GM19099 (cell line): ENCODE data around the gene NAT16.
A peak's percentile ranks its signal among the peaks of the same experiment; 100 is the strongest.

ENCODE experiments used
- POLR2A ChIP-seq: IDR thresholded peaks from 3 replicates; pipeline ENCODE4 v1.6.1; 2011; ENCODE audit warnings: low read depth; ENCODE audit not compliant: insufficient read length; ENCODE audit errors: extremely low read depth

The NAT16 gene

DNA sequence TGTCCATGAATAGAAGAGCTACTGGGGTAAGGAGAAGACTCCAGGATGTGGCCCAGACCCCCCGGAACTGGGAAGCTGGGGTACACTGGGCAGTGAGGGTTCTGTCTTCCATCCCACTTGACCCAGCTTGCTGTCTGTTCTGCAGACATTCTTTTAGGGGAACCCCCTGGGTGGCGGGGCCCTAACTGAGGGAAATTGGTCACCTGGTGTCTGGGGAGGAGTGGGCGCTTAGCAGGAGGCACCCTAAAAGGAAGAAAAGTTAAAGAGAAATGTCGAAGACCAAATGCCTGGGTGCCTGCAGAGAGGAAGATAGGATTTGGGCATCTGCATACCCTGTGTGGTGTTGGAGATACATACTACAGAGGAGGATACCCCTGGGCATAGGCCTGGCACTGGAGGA is 24.8 kb downstream of the NAT16 start:
- TF ChIP-seq POLR2A = no peak

DNA sequence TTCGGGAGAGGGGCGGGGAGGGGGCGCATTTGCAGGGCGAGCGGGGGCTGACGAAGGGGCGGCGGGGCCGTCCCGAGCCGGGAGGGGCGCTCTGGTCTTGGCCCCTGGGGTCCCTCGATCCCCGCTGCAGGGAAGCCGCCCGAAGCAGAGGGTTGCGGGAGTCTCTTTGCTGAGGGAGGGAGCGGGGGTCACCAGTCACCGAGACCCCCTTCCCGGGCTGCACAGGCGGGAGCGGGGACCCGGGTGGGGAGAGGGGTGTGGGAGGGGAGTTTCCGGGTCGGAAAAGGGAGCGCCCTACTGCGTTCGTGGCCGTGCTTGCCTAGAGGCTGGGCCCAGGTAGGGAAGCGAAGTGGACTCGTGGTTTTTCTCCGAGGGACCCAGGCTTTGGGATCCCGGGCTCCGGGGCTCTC is 25.4 kb downstream of the NAT16 start:
- no peak for TF ChIP-seq POLR2A

DNA sequence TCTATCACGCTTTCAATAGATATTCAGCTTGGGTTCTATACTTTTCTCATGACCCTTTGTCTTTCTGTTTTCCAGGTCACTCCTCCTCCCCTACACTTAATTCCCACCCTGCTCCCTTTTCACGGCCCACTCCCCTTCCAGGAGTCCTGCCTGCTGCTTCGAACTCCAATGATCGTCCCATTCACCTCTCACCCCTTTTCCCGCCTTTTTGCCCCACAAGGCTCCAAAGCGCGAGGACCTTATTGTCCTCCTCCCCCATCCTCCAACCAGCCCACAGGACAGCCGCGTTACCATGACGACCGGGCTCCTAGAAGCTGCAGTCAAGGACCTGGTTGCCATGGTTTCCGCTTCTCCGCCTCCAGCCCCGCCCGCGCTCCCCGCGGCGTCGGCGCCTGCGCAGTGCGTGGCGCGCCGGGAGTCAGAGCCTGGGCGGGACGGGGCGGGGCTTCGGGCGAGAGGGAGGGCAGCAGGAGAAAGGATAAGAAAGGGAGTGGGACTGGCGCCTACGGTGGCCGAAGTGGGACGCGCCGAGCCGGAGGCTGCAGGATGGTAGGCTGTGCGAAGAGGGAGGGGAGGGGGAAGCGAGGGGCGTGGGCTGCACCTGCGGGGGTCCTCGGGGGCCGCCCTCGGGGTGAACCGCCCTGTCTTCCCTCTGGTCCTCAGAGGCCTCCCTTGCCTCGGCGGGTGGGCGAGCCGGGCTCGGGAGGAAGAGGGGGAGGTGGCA is 26.0 kb downstream of the NAT16 start, which contains the start of gene AP1S1:
TSS of gene AP1S1 (plus strand) at position 508 of the 724 bp plus-strand sequence. CDS start at position 547, 39 bp downstream.
- peak; percentile 19 for TF ChIP-seq POLR2A

DNA sequence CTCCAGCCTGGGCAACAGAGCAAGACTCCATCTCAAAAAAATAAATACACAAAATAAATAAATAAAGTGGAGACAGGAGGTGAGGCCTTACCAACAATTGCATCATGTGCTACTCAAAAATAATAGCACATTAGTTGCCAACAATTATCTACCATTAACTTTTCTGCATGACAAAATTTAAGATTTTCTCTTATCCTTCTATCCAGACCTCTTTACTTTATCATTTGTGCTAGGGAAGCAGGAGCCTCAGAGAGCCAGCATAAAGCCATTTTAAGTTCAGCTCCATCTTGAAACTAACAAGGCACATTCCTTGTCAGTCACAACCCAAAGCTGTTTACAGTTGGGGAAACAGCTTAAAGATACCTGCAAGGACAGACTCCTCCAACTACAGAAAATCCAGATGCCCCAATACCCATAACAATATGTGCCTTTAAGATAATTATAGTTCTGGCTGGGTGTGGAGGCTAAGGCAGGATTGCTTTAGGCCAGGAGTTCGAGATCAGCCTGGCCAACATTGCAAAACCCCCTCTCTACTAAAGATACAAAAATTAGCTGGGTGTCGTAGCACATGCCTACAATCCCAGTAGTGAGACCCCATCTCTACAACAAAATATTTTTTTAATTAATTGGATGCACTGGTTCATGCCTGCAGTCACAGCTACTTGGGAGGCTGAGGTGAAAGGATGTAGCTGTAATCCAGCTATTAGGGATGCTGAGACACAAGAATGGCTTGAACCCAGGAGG is 28.0 kb downstream of the NAT16 start:
- no peak for TF ChIP-seq POLR2A

DNA sequence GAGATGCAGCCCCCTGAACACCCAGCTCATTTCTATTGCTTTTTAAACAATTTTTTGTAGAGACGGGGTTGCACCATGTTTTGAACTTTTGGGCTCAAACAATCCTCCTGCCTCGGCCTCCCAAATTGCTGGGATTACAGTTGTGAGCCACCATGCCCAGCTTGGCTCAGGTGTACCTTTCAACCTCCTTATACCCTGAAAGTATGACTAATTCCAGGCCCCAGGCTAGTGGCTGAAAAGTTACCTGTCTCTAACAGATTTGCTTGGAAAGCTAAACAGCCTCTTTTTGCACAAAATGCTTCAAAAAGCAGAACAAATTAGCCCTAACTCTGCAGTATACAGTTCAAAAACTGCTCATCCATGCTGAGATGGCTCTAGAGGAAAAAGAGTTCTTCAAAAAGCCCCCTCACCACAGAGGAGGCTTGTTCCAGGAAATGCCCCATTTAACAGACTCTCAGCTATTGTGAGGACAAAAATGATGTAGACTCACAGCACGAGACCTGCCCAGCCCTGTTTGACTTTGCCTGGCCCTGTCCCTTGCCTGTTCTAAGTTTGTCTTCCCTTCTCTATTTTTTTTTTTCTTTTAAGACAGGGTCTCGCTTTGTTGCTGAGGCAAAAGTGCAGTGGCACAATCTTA is 39.2 kb downstream of the NAT16 start:
- TF ChIP-seq POLR2A = no peak

DNA sequence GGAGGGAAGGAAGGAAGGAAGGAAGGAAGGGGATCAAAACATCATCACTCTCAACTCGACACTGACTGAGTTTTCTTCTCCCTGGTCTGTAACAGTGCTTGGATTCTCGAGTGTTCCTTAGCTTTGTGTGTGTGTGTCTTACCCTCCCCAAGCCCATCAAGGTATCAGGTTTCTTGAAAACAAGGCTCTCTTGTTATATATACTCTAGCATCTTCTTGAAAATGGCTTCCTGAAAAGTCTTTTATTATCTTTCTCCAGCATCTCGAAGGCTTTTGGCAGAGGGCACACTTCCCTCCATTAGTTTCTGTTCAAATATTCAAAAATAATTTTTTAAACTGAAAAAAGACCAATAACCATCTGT is 39.8 kb downstream of the NAT16 start:
- TF ChIP-seq POLR2A = no peak

DNA sequence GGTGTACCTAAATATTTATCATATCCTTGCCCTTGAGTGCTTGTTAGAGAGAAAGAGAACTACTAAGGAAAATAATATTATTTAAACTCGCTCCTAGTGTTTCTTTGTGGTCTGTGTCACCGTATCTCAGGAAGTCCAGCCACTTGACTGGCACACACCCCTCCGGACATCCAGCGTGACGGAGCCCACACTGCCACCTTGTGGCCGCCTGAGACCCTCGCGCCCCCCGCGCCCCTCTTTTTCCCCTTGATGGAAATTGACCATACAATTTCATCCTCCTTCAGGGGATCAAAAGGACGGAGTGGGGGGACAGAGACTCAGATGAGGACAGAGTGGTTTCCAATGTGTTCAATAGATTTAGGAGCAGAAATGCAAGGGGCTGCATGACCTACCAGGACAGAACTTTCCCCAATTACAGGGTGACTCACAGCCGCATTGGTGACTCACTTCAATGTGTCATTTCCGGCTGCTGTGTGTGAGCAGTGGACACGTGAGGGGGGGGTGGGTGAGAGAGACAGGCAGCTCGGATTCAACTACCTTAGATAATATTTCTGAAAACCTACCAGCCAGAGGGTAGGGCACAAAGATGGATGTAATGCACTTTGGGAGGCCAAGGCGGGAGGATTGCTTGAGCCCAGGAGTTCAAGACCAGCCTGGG is 41.8 kb downstream of the NAT16 start:
- peak; percentile 35 for TF ChIP-seq POLR2A

DNA sequence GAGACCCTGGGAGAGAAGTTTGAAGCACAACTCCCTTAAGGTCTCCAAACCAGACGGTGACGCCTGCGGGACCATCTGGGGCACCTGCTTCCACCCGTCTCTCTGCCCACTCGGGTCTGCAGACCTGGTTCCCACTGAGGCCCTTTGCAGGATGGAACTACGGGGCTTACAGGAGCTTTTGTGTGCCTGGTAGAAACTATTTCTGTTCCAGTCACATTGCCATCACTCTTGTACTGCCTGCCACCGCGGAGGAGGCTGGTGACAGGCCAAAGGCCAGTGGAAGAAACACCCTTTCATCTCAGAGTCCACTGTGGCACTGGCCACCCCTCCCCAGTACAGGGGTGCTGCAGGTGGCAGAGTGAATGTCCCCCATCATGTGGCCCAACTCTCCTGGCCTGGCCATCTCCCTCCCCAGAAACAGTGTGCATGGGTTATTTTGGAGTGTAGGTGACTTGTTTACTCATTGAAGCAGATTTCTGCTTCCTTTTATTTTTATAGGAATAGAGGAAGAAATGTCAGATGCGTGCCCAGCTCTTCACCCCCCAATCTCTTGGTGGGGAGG is 42.4 kb downstream of the NAT16 start:
- TF ChIP-seq POLR2A = no peak

DNA sequence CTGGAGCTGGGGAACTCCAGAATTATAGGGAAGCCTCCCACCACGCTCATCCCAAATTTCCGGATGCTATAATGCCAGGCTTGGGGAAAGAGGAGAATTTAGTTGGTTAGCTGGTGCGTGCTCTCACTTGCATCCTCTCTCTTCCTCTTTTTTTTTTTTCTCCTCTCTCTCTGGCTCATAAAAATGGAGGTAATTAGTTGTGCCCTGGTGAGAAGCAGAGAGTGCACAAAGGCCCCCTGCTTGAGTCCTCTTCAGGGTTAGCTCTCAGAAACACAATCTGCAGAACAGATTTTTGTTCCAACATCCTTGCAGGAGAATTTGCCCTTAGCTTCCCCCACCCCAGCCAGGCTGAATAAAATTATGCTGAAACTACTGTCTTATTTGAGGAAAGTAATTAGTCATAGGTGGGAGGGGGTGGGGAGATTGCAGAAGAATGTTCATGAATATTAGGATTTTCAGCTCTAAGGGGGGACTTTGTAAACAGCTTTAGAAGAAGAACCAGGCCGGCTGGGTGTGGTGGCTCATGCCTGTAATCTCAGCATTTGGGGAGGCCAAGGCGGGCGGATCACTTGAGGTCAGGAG is 45.6 kb downstream of the NAT16 start:
- TF ChIP-seq POLR2A = no peak

DNA sequence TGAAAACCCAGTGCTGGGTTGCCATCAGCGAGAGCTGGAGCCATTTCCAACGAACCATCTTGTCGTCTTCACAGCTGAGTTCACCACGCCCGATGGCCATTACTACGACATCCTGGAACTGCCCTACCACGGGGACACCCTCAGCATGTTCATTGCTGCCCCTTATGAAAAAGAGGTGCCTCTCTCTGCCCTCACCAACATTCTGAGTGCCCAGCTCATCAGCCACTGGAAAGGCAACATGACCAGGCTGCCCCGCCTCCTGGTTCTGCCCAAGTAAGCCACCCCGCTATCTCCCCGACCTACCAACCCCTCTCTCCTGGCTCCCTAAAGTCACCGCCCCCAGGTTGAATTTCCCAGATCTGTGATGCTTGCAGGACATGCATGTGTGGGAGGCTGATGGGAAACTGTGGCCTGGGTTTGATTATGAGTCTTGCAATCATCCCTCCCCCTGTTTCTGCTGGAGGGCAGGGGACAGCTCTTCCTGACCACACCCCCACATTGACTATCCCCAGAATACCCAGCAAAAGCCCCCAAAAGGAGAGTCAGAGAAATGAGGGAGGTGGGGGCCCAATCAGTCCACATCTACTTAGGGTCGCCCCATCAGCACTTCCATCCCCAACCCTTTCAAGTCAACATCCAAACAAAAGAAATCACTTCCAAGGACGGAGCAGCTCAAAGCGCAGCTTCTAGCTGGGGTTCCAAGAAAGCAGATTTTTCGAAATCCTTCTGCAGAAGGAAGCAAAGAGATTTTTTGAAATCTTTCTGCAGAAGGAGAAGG is 46.3 kb downstream of the NAT16 start:
- no peak for TF ChIP-seq POLR2A

DNA sequence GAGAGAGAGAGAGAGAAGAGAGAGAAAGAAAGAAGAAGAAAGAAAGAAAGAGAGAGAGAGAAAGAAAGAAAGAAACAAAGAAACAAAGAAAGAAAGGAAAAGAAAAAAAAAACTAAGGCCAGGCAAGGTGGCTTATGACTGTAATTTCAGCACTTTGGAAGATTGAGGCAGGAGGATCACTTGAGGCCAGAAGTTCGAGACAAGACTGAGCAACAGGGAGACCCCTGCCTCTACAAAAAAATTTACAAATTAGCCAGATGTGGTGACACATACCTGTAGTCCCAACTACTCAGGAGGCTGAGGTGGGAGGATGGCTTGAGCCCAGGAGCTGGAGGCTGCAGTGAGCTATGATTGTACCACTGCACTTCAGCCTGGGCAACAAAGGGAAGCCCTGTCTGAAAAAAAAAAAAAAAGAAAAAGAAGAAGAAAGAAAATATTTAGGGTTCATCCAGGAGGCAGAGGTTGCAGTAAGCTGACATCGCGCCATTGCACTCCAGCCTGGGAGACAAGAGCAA is 50.4 kb downstream of the NAT16 start:
- no peak for TF ChIP-seq POLR2A

DNA sequence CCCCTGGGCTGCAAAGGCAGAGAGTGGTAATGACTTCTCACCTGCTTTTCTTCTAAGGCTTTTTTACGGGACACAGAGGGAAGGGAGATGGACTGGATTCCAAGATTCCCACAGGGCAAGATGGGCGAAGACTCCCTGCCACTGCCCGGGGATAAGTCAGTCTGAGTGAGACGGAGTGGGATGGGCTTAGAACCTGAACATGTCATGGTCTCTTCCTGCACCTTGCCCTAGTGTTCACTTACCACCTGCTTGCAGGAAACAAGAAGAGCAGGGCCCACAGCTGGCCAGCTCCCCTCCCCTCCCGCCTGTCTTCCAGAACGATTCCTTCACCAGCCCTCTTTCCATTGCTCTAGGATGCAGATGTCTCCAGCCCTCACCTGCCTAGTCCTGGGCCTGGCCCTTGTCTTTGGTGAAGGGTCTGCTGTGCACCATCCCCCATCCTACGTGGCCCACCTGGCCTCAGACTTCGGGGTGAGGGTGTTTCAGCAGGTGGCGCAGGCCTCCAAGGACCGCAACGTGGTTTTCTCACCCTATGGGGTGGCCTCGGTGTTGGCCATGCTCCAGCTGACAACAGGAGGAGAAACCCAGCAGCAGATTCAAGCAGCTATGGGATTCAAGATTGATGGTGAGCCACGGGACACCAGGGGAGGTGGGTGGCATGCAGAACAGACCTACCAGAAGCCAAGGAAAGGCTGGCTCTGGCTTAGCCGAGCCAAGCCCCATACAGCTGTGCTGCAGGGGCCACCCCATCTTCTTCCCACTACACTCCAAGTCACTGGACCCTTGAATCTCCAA is 51.9 kb downstream of the NAT16 start:
- no peak for TF ChIP-seq POLR2A

DNA sequence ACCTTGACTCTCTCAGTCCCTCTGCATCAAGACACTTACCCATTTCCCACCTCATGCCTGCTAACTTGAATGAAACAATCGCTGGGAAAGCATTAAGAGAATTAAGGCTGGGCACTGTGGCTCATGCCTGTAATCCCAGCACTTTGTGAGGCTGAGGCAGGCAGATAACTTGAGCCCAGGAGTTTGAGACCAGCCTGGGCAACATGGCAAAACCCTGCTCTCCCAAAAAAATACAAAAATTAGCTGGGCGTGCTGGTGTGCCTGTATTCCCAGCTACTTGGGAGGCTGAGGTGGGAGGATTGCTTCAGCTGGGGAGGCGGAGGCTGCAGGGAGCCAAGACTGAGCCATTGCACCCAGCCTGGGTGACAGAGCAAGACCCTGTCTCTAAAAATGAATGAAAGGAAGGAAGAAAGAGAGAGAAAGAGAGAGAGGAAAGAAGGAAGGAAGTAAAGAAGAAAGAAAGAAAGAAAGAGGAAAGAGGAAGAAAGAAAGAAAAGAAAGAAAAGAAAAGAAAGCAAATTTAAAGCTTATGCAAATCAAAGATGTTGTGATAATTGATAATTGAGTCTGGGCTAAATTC is 52.5 kb downstream of the NAT16 start:
- TF ChIP-seq POLR2A = no peak
